ENCODE results near the gene KRTAP5-2.
"Not testable (repeated sequence)": the region's sequence is repeated elsewhere in the genome, so short reads cannot be mapped to it uniquely, and the experiment has no call there.

DNA sequence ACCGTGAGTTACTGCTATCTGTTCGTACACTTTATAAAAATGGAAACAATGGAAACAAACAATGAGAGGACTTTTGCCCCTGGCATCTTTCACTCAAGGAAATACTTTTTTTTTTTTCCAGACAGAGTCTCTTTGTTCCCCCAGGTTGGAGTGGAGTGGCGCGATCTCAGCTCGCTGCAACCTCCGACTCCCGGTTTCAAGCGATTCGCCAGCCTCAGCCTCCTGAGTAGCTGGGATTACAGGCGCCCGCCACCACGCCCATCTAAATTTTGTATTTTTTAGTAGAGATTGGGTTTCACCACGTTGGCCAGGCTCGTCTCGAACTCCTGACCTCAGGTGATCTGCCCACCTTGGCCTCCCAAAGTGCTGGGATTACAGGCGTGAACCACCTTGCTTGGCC lies 22.3 kb downstream of the KRTAP5-2 start:
- TF ChIP-seq, protein P1, sequence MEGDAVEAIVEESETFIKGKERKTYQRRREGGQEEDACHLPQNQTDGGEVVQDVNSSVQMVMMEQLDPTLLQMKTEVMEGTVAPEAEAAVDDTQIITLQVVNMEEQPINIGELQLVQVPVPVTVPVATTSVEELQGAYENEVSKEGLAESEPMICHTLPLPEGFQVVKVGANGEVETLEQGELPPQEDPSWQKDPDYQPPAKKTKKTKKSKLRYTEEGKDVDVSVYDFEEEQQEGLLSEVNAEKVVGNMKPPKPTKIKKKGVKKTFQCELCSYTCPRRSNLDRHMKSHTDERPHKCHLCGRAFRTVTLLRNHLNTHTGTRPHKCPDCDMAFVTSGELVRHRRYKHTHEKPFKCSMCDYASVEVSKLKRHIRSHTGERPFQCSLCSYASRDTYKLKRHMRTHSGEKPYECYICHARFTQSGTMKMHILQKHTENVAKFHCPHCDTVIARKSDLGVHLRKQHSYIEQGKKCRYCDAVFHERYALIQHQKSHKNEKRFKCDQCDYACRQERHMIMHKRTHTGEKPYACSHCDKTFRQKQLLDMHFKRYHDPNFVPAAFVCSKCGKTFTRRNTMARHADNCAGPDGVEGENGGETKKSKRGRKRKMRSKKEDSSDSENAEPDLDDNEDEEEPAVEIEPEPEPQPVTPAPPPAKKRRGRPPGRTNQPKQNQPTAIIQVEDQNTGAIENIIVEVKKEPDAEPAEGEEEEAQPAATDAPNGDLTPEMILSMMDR (conservative IDR thresholded peaks at IDR 0.05; ENCODE audit: low read depth, low read length) = not testable (repeated sequence)
- not testable (repeated sequence) for TF ChIP-seq EZH2phosphoT487 (IDR thresholded peaks at IDR 0.05; ENCODE audit: borderline replicate concordance, low read length)

Data from PC-3 (cell line).